GM11168 (cell line): ENCODE results near the gene PIANP.
"Not testable (repeated sequence)": the region's sequence is repeated elsewhere in the genome, so short reads cannot be mapped to it uniquely, and the experiment has no call there.

Source experiments
- in situ Hi-C: fragments of 300-500 bp; cut with MboI; formaldehyde crosslinking; loops from one replicate; pipeline ENCODE4 v1.12.0; 2022; ENCODE audit warnings: low sequenced_read_pairs; ENCODE audit not compliant: unreplicated experiment

The PIANP gene

GRCh38 chr12:6700646-6701051 is at the start of gene PIANP:
PIANP (minus strand) TSS chr12:6700815; CDS start chr12:6698061, 2,754 bp downstream.
- in situ Hi-C loops = no loop called here

DNA sequence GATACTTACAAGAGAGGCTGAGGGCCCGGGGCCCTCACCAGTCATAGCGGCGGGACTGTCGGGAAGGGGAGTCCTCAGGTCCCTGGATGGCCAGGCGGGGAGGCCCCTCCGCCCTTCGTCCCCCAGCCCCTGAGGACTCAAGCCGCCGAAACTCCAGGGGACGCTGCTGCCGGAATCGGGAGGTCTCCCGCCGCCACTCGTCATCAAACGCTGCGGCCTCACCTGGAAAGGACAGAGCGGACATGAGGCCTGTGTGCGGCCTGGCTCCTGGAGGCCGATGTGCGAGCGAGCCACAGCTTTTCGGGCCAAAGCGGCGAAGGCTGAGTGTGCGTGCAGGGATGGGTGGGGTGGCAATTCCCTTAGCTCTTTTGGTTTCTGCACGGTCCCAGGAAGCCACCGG is 48.1 kb upstream of the PIANP start:
- in situ Hi-C loops = no loop called here

DNA sequence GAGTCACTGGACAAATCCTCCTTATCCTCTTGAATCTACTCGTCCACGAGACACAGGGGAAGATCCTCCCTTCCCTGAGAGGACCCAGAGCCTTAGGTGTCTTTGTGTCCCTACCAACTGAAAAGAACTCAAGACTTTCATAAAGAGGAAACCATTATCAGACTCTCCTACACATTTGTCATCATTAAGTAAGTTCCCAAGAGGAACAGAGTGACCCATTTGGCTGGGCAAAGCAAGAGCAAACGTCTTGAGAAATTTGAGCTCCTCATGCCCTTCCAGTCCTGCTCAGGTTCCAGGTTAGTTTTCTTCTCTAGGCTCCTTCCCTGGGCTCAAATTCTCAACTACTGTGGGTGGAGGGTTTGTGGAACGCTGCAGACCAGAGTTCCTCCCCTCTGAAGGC is 46.6 kb upstream of the PIANP start:
- in situ Hi-C loops = no loop called here

DNA sequence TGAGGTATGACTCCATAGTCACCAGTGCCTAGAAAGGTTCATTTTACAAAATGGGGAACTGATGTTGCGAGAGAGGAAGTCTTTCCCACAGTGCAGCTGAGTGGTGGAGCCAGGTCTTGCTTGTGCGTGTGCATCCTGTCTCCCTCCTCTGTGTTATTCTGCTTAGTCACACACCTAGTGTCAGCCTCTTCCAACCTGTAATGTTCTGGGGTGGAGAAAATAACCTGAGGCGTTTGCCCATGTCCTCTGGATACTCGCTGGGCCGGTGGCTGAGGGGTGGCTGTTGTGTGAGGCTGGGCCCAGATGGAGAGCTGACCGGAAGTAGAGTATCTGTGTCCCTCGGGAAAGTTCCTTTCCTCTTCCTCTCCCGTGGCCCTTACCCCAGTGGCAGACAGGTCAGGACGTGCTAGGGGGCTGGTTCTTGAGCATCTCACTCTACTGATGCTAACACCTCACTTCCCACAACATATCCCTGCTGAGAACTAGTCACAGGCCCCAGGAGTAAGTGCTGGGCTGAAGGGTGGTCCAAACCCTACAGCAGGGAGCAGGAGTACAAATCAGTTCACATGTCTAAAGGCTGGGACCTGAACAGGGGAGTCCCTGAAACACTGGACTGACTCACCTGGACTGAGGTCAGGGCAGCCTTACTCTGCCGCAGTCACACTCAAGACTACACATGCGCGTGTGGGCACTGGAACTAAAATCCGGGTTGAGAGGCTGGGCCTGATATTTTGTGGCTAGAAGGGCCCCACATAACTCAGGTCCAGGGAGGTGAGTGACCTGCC is 45.3 kb upstream of the PIANP start:
- in situ Hi-C loops = no loop called here

DNA sequence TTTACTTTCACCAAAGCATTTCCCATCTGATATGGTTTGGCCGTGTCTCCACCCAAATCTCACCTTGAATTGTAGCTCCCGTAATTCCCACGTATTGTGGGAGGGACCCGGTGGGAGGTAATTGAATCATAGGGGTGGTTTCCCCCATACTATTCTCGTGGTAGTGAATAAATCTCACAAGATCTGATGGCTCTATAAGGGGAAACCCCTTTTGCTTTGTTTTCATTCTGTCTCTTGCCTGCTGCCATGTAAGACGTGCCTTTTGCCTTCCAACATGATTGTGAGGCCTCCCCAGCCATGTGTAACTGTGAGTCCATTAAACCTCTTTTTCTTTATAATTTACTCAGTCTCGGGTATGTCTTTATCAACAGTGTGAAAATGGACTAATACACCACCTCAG is 42.7 kb upstream of the PIANP start:
- in situ Hi-C loops = not testable (repeated sequence)

DNA sequence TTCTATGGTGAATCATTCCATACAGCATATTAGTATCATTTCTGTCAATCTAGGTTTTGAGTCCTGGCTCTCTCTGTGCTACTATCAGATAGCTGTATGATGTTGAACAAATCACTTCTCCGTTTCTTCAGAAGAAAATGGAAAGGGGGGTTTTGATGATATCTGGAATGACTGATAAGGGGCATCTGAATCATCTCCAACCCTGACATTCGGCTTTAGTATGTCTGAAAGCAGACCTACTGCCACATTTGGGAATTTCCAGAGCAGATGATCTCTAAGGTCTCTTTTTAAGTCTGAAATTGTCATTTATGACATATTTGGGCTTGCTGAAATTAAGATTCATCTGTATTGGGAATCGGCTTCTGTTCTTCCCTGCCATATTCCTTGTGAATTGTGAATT is 42.2 kb upstream of the PIANP start:
- in situ Hi-C loops = no loop called here

- in situ Hi-C loops = not testable (repeated sequence)
These were observed 41.5 kb upstream of the PIANP start for GRCh38 chr12:6742080-6742479.

DNA sequence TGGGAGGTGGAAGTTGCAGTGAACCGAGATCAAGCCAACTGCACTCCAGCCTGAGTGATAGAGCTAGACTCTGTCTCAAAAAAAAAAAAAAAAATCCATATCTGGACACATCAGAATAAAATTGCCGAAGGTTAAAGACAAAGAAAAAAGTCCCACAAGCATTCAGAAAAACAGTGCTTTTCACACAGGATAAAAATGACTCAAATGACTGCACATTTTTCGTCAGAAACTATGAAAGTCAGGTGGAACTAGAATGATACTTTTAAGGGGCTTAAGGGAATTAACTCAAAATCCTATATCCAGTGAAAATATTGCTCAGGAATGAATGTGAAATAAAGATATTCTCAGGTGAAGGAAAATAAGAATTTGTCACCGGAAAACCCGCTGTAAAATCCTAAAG is 36.1 kb upstream of the PIANP start:
- in situ Hi-C loops = no loop called here

GRCh38 chr12:6735448-6736191 is 35.0 kb upstream of the PIANP start:
- in situ Hi-C loops = no loop called here

GRCh38 chr12:6734506-6735387 is 34.1 kb upstream of the PIANP start:
- in situ Hi-C loops = no loop called here

DNA sequence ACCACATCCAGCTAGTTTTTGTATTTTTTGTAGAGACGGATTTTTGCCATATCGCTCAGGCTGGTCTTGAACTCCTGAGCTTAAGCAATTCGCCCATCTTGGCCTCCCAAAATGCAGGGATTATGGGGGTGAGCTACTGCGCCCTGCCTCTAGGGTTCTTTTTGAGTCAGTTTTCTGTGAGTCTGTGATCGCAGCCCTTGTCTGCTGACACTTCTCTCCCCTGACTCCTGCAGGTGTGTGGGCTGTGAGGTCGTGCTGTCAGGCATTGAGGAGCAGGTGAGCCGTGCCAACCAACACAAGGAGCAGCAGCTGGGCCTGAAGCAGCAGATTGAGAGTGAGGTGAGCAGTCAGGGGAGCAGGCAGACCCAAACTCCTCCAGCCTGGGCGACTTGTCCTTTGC is 29.6 kb upstream of the PIANP start:
- in situ Hi-C loops = no loop called here

- in situ Hi-C loops = no loop called here
These were observed 28.6 kb upstream of the PIANP start for GRCh38 chr12:6729186-6729585.

- in situ Hi-C loops = no loop called here
These were observed 24.7 kb upstream of the PIANP start for GRCh38 chr12:6725350-6725749.

- in situ Hi-C loops = no loop called here
These were observed 23.8 kb upstream of the PIANP start for GRCh38 chr12:6724409-6724797.

DNA sequence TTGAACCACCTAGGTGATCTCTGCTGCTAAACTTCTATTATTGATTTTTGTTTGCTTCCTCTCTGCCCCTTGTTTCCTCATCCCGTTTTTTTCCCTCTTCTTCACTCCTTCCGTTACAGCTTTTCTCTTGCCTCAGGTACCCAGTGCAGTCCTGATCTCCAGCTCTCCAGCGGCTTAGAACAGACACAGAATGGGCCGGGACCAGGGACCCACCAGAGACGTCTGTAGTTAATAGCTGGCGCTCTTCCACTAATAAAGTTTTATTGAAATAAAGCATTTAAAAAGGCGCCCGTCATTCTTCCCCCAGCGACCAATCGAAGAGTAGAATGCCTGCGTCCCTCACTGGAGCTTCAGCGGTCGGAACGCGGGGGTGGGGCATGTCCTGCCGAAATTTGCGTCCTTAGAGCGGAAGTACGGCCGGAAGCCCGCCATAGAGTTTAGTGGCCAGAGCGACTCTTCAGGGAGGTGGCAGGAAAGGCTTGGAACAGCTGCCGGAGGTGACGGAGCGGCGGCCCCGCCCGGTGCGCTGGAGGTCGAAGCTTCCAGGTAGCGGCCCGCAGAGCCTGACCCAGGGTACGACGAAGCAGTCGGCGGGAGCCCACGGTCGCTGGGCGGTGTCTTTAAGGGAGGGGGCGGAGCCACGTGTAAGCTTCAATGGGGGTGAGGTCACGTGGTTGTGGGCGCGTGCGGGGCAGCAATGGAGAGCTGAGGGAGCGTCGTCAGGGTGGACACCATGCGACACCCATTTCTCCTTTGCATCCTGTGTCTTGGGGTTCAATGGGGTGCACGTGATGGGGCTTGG is 23.2 kb upstream of the PIANP start, which contains the start of gene COPS7A:
Gene COPS7A (plus strand): TSS at position 440 of the 802 bp plus-strand sequence. CDS start 611 bp downstream, outside the sequence.
- in situ Hi-C loops = no loop called here

DNA sequence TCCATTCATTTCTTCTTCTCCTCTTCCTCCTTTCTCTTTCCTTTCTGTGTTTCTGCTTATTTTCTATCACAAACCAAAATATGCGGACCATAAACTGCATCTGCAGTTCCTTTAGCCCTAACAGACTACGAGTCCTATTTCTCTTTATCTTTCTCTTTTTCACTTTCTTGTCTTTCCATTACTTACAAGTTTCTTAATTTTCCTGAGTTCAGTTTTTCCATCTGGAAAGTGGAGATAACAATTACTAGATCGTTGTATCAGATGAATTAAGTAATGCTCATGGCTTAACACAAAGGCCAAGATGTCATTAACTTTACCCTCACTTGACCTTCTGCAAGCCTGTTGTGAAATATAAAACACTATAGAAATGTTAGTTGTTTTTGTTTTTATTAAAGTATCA is 22.2 kb upstream of the PIANP start:
- in situ Hi-C loops = no loop called here

GRCh38 chr12:6716874-6717437 is 16.3 kb upstream of the PIANP start:
- in situ Hi-C loops = no loop called here

GRCh38 chr12:6716031-6716873 is 15.6 kb upstream of the PIANP start:
- in situ Hi-C loops = not testable (repeated sequence)

DNA sequence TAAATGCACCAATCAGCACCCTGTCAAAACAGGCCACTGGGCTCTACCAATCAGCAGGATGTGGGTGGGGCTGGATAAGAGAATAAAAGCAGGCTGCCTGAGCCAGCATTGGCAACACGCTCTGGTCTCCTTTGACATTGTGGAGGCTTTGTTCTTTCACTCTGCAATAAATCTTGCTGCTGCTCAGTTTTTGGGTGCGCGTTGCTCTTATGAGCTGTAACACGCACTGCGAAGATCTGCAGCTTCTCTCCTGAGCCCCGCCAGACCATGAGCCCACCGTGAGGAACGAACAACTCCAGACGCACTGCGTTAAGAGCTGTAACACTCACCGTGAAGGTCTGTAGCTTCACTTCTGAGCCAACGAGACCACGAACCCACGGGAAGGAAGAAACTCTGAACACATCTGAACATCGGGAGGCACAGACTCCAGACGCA is 8.4 kb upstream of the PIANP start:
- in situ Hi-C loops = no loop called here
